ENCODE results near the gene TUBA1B. TPM values are rescaled to one million over a fixed set of nuclear protein-coding genes. Genes with fewer than 3 reads are reported as not detected.

TUBA1B gene
- total and polyA plus RNA-seq, 2 of the 13 experiments (the other 11 are each of a cell fraction or from before 2014, with no cell fraction given), result 1,275 to 1,353 TPM

DNA sequence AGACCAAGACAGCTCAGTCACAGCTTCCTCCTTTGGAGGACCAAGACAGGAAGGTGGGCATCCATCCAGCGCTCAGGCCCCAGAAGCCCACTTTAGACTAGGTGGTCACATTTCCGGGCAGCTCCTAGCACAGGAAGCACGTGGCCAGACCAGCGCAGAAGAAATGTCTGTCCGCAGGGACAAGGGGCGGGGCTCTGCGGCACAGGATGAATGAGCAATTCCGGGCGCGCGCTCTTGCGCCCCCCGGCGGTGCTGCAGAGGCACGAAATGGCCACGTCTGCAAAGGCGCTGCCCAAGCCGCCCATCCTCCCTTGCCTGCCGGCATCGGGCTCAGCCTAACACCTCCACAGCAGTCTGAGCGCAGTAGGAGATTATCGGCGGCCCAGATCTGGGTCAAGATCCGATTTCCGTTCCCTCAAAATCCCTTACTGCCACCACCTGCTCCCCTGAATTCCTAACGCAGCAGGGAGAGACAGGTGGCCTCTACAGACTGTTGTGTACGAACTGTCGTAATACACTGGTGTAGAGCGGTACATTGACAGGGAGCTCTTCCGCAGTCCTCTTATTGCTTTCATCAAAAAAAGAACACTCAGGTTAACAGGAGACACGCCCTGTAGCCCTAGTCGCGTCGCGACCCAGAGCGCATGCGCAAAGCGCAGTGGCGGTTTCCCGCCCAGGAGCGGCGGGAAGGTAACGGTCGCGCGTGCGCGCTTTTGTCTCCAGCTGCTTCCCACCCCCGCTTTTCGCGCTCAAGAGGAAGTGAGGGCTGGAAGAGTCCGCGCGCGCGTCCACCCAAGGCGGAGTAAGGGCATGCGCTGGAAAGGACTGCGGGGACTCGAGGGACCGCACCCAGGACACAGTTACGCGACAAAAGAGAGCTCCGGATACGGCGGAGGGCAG is 794 bp downstream of the TUBA1B start (continued):
- TF ChIP-seq, protein P1, sequence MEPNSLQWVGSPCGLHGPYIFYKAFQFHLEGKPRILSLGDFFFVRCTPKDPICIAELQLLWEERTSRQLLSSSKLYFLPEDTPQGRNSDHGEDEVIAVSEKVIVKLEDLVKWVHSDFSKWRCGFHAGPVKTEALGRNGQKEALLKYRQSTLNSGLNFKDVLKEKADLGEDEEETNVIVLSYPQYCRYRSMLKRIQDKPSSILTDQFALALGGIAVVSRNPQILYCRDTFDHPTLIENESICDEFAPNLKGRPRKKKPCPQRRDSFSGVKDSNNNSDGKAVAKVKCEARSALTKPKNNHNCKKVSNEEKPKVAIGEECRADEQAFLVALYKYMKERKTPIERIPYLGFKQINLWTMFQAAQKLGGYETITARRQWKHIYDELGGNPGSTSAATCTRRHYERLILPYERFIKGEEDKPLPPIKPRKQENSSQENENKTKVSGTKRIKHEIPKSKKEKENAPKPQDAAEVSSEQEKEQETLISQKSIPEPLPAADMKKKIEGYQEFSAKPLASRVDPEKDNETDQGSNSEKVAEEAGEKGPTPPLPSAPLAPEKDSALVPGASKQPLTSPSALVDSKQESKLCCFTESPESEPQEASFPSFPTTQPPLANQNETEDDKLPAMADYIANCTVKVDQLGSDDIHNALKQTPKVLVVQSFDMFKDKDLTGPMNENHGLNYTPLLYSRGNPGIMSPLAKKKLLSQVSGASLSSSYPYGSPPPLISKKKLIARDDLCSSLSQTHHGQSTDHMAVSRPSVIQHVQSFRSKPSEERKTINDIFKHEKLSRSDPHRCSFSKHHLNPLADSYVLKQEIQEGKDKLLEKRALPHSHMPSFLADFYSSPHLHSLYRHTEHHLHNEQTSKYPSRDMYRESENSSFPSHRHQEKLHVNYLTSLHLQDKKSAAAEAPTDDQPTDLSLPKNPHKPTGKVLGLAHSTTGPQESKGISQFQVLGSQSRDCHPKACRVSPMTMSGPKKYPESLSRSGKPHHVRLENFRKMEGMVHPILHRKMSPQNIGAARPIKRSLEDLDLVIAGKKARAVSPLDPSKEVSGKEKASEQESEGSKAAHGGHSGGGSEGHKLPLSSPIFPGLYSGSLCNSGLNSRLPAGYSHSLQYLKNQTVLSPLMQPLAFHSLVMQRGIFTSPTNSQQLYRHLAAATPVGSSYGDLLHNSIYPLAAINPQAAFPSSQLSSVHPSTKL (CRISPR knock-in tag; IDR thresholded peaks at IDR 0.05), result peak; percentile 56
- TF ChIP-seq, protein P2, sequence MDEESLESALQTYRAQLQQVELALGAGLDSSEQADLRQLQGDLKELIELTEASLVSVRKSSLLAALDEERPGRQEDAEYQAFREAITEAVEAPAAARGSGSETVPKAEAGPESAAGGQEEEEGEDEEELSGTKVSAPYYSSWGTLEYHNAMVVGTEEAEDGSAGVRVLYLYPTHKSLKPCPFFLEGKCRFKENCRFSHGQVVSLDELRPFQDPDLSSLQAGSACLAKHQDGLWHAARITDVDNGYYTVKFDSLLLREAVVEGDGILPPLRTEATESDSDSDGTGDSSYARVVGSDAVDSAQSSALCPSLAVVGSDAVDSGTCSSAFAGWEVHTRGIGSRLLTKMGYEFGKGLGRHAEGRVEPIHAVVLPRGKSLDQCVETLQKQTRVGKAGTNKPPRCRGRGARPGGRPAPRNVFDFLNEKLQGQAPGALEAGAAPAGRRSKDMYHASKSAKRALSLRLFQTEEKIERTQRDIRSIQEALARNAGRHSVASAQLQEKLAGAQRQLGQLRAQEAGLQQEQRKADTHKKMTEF (CRISPR knock-in tag; IDR thresholded peaks at IDR 0.05), result peak; percentile 84
- TF ChIP-seq, protein P3, sequence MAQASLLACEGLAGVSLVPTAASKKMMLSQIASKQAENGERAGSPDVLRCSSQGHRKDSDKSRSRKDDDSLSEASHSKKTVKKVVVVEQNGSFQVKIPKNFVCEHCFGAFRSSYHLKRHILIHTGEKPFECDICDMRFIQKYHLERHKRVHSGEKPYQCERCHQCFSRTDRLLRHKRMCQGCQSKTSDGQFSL (CRISPR knock-in tag; IDR thresholded peaks at IDR 0.05), result no peak
- TF ChIP-seq SALL2 (CRISPR knock-in tag; IDR thresholded peaks at IDR 0.05), result 0 out of 2 replicates have a peak, but pooled peaks have one; percentile 24
- TF ChIP-seq, protein P4, sequence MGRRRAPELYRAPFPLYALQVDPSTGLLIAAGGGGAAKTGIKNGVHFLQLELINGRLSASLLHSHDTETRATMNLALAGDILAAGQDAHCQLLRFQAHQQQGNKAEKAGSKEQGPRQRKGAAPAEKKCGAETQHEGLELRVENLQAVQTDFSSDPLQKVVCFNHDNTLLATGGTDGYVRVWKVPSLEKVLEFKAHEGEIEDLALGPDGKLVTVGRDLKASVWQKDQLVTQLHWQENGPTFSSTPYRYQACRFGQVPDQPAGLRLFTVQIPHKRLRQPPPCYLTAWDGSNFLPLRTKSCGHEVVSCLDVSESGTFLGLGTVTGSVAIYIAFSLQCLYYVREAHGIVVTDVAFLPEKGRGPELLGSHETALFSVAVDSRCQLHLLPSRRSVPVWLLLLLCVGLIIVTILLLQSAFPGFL (CRISPR knock-in tag; IDR thresholded peaks at IDR 0.05), result no peak
- TF ChIP-seq SP1 (IDR thresholded peaks at IDR 0.05), result no peak
- peak; percentile 70 for TF ChIP-seq SP1 (CRISPR knock-in tag; IDR thresholded peaks at IDR 0.05)
- peak; percentile 70 for TF ChIP-seq ZFY (CRISPR knock-in tag; IDR thresholded peaks at IDR 0.05)
- TF ChIP-seq MAFG (CRISPR knock-in tag; IDR thresholded peaks at IDR 0.05), result no peak; the same call in 1 of the 2 replicates
- TF ChIP-seq MXD4 (CRISPR knock-in tag; IDR thresholded peaks at IDR 0.05), result peak; percentile 95; the same call in 1 of the 2 replicates
- TF ChIP-seq TGIF2 (CRISPR knock-in tag; IDR thresholded peaks at IDR 0.05), result peak; percentile 86
- TF ChIP-seq, protein P5, sequence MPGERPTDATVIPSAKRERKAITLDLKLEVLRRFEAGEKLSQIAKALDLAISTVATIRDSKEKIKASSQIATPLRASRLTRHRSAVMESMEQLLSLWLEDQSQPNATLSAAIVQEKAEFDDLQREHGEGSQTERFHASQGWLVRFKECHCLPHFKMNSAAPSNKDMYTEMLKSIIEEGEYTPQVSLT (CRISPR knock-in tag; IDR thresholded peaks at IDR 0.05; ENCODE audit: borderline replicate concordance, low read depth), result 0 out of 2 replicates have a peak, but pooled peaks have one; percentile 58
- TF ChIP-seq, protein P6, sequence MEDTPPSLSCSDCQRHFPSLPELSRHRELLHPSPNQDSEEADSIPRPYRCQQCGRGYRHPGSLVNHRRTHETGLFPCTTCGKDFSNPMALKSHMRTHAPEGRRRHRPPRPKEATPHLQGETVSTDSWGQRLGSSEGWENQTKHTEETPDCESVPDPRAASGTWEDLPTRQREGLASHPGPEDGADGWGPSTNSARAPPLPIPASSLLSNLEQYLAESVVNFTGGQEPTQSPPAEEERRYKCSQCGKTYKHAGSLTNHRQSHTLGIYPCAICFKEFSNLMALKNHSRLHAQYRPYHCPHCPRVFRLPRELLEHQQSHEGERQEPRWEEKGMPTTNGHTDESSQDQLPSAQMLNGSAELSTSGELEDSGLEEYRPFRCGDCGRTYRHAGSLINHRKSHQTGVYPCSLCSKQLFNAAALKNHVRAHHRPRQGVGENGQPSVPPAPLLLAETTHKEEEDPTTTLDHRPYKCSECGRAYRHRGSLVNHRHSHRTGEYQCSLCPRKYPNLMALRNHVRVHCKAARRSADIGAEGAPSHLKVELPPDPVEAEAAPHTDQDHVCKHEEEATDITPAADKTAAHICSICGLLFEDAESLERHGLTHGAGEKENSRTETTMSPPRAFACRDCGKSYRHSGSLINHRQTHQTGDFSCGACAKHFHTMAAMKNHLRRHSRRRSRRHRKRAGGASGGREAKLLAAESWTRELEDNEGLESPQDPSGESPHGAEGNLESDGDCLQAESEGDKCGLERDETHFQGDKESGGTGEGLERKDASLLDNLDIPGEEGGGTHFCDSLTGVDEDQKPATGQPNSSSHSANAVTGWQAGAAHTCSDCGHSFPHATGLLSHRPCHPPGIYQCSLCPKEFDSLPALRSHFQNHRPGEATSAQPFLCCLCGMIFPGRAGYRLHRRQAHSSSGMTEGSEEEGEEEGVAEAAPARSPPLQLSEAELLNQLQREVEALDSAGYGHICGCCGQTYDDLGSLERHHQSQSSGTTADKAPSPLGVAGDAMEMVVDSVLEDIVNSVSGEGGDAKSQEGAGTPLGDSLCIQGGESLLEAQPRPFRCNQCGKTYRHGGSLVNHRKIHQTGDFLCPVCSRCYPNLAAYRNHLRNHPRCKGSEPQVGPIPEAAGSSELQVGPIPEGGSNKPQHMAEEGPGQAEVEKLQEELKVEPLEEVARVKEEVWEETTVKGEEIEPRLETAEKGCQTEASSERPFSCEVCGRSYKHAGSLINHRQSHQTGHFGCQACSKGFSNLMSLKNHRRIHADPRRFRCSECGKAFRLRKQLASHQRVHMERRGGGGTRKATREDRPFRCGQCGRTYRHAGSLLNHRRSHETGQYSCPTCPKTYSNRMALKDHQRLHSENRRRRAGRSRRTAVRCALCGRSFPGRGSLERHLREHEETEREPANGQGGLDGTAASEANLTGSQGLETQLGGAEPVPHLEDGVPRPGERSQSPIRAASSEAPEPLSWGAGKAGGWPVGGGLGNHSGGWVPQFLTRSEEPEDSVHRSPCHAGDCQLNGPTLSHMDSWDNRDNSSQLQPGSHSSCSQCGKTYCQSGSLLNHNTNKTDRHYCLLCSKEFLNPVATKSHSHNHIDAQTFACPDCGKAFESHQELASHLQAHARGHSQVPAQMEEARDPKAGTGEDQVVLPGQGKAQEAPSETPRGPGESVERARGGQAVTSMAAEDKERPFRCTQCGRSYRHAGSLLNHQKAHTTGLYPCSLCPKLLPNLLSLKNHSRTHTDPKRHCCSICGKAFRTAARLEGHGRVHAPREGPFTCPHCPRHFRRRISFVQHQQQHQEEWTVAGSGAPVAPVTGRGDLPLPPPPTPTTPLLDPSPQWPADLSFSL (CRISPR knock-in tag; IDR thresholded peaks at IDR 0.05), result 0 out of 2 replicates have a peak, but pooled peaks have one; percentile 11
